Measurements from ENCODE around the gene NTM.

The NTM gene

DNA sequence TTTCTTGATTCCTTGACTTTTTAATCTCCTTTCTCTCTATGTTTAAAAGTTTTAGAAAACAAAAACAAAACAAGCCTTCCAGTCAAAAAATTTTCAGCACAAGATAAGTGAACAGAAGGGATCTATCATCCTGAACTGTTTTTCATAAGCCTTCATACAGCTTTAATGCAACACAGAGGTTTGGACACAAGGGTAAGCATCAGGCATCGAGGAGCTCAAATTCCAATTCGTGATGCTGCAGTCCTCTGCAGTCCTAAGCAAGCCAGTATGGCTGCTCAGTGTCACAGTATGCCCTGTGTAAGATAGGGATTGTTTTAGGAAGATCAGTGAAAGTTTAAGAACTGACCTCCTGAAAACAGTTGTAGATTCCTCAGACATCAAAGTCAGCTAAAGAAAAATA is 740.9 kb downstream of the NTM start:
- no peak for DNase-seq (ENCODE audit: low read depth in 2 of 2)

DNA sequence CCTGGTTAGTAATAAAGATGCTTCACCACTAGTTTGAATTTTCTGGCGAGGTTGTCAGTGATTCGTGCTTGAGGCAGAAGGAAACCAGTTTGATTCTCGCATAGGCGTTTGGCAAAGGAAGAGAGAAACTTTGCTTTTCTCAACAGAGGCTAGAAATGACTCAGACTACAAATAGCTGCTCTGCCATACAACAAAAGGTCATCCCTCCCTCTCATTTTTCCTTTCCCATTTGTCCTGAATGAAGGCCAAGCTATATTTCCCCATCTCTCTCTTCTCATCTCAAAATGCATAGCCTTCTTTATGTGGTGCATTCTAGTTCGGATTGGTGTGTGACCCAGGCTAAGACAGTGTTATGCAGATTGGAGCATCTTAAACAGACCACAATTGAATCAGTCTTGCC is 741.4 kb downstream of the NTM start:
- no peak for DNase-seq (ENCODE audit: low read depth in 2 of 2)

GRCh38 chr11:132112846-132113245 is 742.4 kb downstream of the NTM start:
- DNase-seq (ENCODE audit: low read depth in 2 of 2), result no peak

DNA sequence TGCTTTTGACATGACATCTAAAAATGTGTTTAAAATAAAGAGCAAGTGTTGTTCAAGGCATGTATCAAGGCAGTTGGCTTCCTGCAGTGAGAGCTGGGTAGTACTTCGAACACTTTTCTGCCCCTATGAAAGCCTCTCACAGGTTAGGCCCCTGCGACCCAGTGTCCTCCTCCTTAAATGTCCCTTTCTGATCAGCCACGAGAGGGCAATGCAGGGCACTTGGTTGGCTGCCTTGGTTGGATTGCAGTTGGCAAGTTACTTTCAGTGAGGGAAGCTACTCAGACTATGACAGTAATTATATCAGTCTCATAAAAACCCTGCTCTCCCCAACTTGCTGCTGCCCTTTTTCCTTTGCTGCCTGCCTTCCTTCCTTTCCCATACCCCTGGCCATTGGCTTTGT is 743.8 kb downstream of the NTM start:
- DNase-seq (ENCODE audit: low read depth in 2 of 2), result no peak

- DNase-seq (ENCODE audit: low read depth in 2 of 2), result no peak
Measured at GRCh38 chr11:132114743-132115142, 744.3 kb downstream of the NTM start.

GRCh38 chr11:132115454-132115853 is 745.0 kb downstream of the NTM start:
- no peak for DNase-seq (ENCODE audit: low read depth in 2 of 2)

- DNase-seq (ENCODE audit: low read depth in 2 of 2), result no peak
Measured at GRCh38 chr11:132116516-132116915, 746.1 kb downstream of the NTM start.

- no peak for DNase-seq (ENCODE audit: low read depth in 2 of 2)
Measured at GRCh38 chr11:132118661-132119060, 748.2 kb downstream of the NTM start.

DNA sequence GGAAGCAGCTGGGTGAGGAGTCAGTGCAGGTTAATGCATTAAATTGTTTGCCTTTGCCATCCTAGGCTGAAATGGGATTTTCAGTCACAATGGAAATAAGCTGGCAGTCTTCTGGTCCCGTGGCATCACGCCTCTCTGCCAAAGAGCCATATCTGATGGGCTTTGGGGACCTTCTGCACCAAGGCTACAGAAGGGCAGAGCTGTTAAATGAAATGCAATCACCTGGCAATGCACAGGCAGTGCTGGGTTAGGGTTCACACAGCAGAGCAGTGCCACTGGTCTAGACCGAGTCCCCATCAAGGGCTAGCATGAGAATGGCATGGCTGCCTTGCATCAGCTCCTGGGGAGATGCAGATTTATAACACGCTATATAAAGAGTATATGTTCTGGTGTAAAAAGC is 749.2 kb downstream of the NTM start:
- DNase-seq (ENCODE audit: low read depth in 2 of 2), result no peak

DNA sequence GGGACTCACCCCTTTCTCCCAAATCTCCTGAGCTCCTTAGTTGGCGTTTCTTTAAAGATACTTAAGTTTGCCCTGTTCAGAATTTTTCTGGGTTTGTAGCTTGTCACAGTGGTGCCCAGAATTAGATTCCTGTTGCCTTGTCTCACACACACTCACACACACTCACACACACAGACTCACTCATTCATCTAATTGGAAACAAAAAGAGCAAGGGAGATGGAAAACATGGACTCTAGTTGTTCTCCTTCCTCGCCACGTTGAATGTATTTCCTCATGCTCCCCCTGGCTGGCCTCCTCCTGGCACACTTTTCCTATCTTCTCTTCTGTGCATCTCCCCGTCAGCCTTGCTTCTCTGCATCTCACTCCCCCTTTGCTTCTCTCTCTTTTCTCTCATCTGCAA is 752.3 kb downstream of the NTM start:
- no peak for DNase-seq (ENCODE audit: low read depth in 2 of 2)

DNA sequence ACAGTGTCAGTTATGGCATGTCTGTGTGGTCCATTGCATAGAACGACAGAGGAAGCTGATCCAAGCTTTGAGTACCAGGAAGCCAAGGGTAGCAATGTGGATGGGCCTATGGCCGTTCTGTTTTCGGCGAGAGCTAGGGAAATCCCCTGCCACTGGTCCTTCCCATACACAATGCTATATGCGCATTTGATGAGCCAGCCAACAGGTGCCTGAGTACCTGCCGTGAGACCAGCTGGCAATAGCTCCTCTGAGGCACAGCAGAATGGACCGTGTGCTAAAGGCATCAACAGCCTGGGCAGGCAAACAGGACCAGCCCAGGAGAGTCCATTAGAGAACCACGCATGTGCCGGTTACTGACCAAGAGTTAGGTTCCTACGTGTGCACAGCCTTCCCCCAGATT is 753.0 kb downstream of the NTM start:
- no peak for DNase-seq (ENCODE audit: low read depth in 2 of 2)

DNA sequence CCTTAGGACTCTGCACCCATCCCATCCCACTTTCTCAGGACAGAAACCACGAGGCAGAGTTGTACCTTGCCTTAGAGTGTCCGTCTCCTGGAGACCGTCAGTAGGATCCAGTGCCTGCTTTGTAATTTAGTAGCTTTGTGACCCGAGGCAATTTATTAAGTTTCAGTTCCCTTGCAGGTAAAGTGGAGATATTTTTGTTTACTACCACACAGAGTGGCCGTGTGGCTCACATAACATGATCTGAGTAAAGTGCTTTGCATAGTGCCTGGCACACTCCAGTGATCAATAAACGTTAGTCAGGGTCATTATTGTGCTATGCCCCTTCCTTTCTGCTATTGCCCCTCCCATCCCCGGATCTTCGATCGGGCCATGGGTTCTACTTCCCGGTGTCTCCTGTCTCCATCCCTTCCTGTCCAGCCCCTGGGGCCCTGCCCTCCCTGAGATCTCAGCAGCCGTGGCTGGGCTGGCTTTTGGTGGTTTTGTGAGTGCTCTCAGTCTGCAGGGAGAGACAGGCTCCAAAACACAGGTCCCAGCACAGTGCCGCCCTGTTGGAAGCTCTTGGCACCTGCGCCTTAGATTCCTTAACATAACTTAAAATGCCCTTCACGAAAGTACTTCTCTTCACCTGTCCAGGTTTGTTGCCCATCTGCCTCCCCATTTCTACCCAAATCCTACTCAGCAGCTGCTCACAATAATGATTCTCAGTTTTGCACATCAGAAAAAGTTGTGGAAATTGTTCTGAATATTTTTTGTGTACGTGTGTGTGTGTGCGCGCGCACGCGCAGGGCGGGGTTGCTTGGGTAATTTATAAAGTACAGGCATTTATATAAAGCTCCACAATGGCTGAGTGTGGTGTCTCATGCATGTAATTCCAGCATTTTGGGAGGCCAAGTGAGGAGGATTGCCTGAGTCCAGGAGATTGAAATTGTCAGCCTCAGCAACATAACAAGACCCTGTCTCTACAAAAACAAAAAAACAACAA is 753.7 kb downstream of the NTM start:
- DNase-seq (ENCODE audit: low read depth in 2 of 2), result no peak

- no peak for DNase-seq (ENCODE audit: low read depth in 2 of 2)
Measured at GRCh38 chr11:132125988-132126871, 755.8 kb downstream of the NTM start.

GRCh38 chr11:132126973-132127899 is 756.8 kb downstream of the NTM start:
- no peak for DNase-seq (ENCODE audit: low read depth in 2 of 2)

- DNase-seq (ENCODE audit: low read depth in 2 of 2), result no peak
Measured at GRCh38 chr11:132127900-132128288, 757.5 kb downstream of the NTM start.

DNA sequence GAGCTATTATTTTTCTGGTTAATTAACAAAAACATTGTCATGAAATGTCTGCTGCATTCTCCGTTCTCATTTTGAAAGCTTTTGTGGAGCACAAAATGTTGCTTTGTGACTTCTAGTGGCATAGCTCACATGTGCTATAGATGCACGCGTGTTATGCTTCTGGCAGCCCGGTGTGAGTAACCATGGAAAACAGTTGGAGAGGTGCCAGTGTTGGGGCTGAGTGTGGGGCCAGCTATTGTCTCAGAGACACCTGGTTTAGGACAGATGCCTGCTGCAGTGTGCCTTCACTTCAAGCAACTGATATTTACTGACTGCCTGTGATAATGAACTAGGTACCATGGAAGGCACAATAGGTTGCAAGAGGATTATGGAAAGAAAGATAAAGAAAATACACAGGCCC is 760.6 kb downstream of the NTM start:
- DNase-seq (ENCODE audit: low read depth in 2 of 2), result no peak

- no peak for DNase-seq (ENCODE audit: low read depth in 2 of 2)
Measured at GRCh38 chr11:132131961-132132360, 761.5 kb downstream of the NTM start.

DNA sequence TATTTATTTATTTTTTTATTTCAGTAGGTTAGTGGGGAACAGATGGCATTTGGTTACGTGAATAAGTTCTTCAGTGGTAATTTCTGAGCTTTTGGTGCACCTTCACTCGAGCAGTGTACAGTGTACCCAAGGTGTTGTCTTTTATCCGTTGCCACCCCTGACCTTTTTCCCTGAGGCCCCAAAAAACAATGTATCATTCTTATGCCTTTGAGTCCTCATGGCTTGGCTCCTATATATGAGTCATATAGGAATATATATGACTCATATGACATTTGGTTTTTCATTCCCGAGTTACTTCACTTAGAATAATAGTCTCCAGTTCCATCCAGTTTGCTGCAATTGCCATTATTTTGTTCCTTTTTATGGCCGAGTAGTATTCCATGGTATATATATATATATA is 763.9 kb downstream of the NTM start:
- DNase-seq (ENCODE audit: low read depth in 2 of 2), result no peak

DNA sequence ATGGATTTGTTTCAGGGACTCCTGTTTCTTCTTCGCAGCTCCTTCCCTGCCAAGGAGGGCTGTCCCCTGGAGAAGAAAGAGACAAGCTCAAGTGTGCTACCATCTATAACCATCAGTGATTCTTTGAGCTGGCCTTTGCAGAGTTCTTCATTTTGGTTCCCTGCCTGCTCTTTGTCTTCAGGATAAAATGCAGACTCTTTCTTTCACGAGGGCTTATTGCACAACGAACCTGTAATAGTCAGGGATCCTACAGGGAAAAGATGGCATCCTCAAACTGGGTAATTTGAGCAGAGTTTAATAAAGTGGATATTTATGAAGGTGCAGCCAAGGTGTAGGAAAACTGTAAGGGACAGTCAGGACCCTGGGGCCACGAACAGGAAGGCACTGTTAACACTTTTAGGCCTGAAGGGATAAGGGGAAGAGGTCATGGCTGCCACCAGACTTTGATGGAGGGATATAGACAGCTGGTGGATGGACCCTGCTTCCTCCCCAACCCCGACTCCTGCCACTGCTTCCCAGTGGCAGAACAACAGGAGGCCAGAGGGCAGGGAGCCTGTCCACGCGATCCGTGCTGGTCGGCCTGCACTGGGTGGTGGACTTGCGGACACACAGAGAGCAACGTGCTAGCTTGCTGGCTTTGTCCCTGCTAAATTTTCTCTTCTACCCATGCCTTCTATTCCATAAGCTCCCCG is 767.0 kb downstream of the NTM start:
- DNase-seq (ENCODE audit: low read depth in 2 of 2), result no peak

GRCh38 chr11:132137981-132138313 is 767.5 kb downstream of the NTM start:
- DNase-seq (ENCODE audit: low read depth in 2 of 2), result no peak

GRCh38 chr11:132139181-132139580 is 768.8 kb downstream of the NTM start:
- no peak for DNase-seq (ENCODE audit: low read depth in 2 of 2)
